GM12873 (cell line): ENCODE measurements around the gene ITM2B.

Experiments
- CTCF ChIP-seq: IDR thresholded peaks from 2 replicates; pipeline ENCODE4 v1.5.1; 2012; ENCODE audit warnings: low read depth, mild to moderate bottlenecking, moderate library complexity, low read length, control low read depth; ENCODE audit not compliant: insufficient read depth; ENCODE audit errors: missing control alignments

The ITM2B gene

GRCh38 chr13:48233046-48233888 is at the start of gene ITM2B:
Gene ITM2B (plus strand): TSS chr13:48233206. CDS start chr13:48233361, 155 bp downstream.
- TF ChIP-seq CTCF = peak; percentile 64

GRCh38 chr13:48184260-48184659 is 48.7 kb upstream of the ITM2B start:
- no peak for TF ChIP-seq CTCF

- TF ChIP-seq CTCF = no peak
These were observed 48.0 kb upstream of the ITM2B start for GRCh38 chr13:48185018-48185417.

- TF ChIP-seq CTCF = no peak
These were observed 46.3 kb upstream of the ITM2B start for GRCh38 chr13:48186722-48187121.

- TF ChIP-seq CTCF = no peak
These were observed 44.9 kb upstream of the ITM2B start for GRCh38 chr13:48188131-48188530.

- TF ChIP-seq CTCF = no peak
These were observed 44.4 kb upstream of the ITM2B start for GRCh38 chr13:48188601-48189000.

- no peak for TF ChIP-seq CTCF
These were observed 43.8 kb upstream of the ITM2B start for GRCh38 chr13:48189171-48189570.
